Epithelial cell of esophagus (primary cell): ENCODE data around the gene SLC37A1.
A peak's percentile ranks its signal among the peaks of the same experiment; 100 is the strongest.

ENCODE experiments used
- DNase-seq: peaks from one replicate; pipeline ENCODE4 v3.0.0; 2010; ENCODE audit warnings: low read depth
- H3K4me3 ChIP-seq: 2 replicates; pipeline ENCODE4 v1.5.1; 2011; ENCODE audit warnings: mild to moderate bottlenecking, low read length, control low read depth
- CTCF ChIP-seq: IDR thresholded peaks from 2 replicates; pipeline ENCODE4 v1.5.1; 2011; ENCODE audit warnings: low read depth, mild to moderate bottlenecking, low read length, control low read depth, inconsistent platforms; ENCODE audit not compliant: insufficient read depth; ENCODE audit errors: missing control alignments

The SLC37A1 gene

GRCh38 chr21:42480736-42481135, 32.9 kb upstream of the SLC37A1 start:
- H3K4me3 ChIP-seq = no peak overlapping the region
- no peak for DNase-seq
- TF ChIP-seq CTCF = no peak

GRCh38 chr21:42481169-42481568, 32.5 kb upstream of the SLC37A1 start:
- DNase-seq = no peak
- no peak for TF ChIP-seq CTCF
- H3K4me3 ChIP-seq = no peak overlapping the region

GRCh38 chr21:42484966-42485365, 28.7 kb upstream of the SLC37A1 start:
- TF ChIP-seq CTCF = no peak
- H3K4me3 ChIP-seq = no peak overlapping the region
- no peak for DNase-seq

- DNase-seq = no peak
- no peak for TF ChIP-seq CTCF
- no peak overlapping the region for H3K4me3 ChIP-seq
These were observed 27.6 kb upstream of the SLC37A1 start for GRCh38 chr21:42486072-42486471.

GRCh38 chr21:42486531-42486930, 27.1 kb upstream of the SLC37A1 start:
- TF ChIP-seq CTCF = no peak
- H3K4me3 ChIP-seq = no peak overlapping the region
- DNase-seq = peak; percentile 80

- TF ChIP-seq CTCF = no peak
- H3K4me3 ChIP-seq = no peak overlapping the region
- no peak for DNase-seq
These were observed 24.6 kb upstream of the SLC37A1 start for GRCh38 chr21:42489006-42489563.

- DNase-seq = no peak
- no peak overlapping the region for H3K4me3 ChIP-seq
- no peak for TF ChIP-seq CTCF
These were observed 23.7 kb upstream of the SLC37A1 start for GRCh38 chr21:42489991-42490390.
